Measurements from ENCODE around the gene C22orf23. TPM values are rescaled to one million over a fixed set of nuclear protein-coding genes. Genes with fewer than 3 reads are reported as not detected.

The C22orf23 gene
- polyA plus RNA-seq, 1 of the 3 experiments (the other 2 are of a cell fraction) = 0.33 TPM

- Histone ChIP-seq H3F3A (replicated peaks; ENCODE audit: insufficient read depth) (no peaks in the 10 kb centered on the region), H3K79me2 (ENCODE audit: insufficient read depth) (no peaks in the 10 kb centered on the region), H3K9ac (no peak overlapping the region), H3K27me3 (ENCODE audit: insufficient read depth) (no peaks in the 10 kb centered on the region), H3K9me2 (no peaks in the 10 kb centered on the region), H3K4me3 (ENCODE audit: low read depth in 2 of 2, low read length in 1 of 2) (no peak overlapping the region), H4K20me1 (ENCODE audit: insufficient read depth) (no peaks in the 10 kb centered on the region), H2AFZ (ENCODE audit: low read depth) (no peak overlapping the region), H3K4me1 (ENCODE audit: control insufficient read depth in 1 of 2, insufficient read depth in 2 of 2, low read depth in 1 of 2, low read length in 1 of 2) (no peaks in the 10 kb centered on the region; a peak in 1 of 4 replicates), H3K4me2 (no peak overlapping the region), H3K9me3 (no peaks in the 10 kb centered on the region), H3K27ac (ENCODE audit: low read depth in 2 of 2, low read length in 1 of 2) (no peak overlapping the region), H3K36me3 (replicated peaks in 1 of 2; ENCODE audit: control insufficient read depth in 1 of 2, insufficient read depth in 2 of 2, low read length in 1 of 2) (no peaks in the 10 kb centered on the region)
- ChIA-PET CTCF (interaction anchor here (1.0 kb wide), 1 partner anchor 10 kb away, joined by 3 read pairs; no protein-coding TSS in a partner anchor), POLR2A (no interaction called here)
- WGBS (ENCODE audit: low lambda C conversion rate) = 80% methylated on average over 1 of the region's 5 CpGs
- DNase-seq = no peak
- TF ChIP-seq NRF1 (IDR thresholded peaks at IDR 0.05; ENCODE audit: low read depth, low read length) = no peak
- TF ChIP-seq TCF12 (IDR thresholded peaks at IDR 0.05) = no peak
- no peak for TF ChIP-seq MEF2A (IDR thresholded peaks at IDR 0.05; ENCODE audit: borderline replicate concordance, low read depth)
- no peak for TF ChIP-seq FOSL2 (IDR thresholded peaks at IDR 0.05; ENCODE audit: borderline replicate concordance, low read depth)
- no peak for TF ChIP-seq EZH2phosphoT487 (IDR thresholded peaks at IDR 0.05; ENCODE audit: borderline replicate concordance, low read depth)
- no peak for TF ChIP-seq CHD2 (IDR thresholded peaks at IDR 0.05; ENCODE audit: low read length, partially characterized antibody)
- no peak for TF ChIP-seq POLR2AphosphoS5 (IDR thresholded peaks at IDR 0.05; ENCODE audit: low read depth, low read length)
- no peak for TF ChIP-seq NFIC (IDR thresholded peaks at IDR 0.05; ENCODE audit: borderline replicate concordance)
- TF ChIP-seq RAD21 (IDR thresholded peaks at IDR 0.05; ENCODE audit: low read length) = no peak
- no peak for TF ChIP-seq RFX5 (IDR thresholded peaks at IDR 0.05; ENCODE audit: low read length)
- TF ChIP-seq MXI1 (IDR thresholded peaks at IDR 0.05; ENCODE audit: low read depth, low read length) = no peak
- no peak for TF ChIP-seq RCOR1 (IDR thresholded peaks at IDR 0.05; ENCODE audit: low read length)
- no peak for TF ChIP-seq FOXM1 (IDR thresholded peaks at IDR 0.05; ENCODE audit: low read depth)
- no peak for TF ChIP-seq EP300 (IDR thresholded peaks at IDR 0.05; ENCODE audit: borderline replicate concordance in 1 of 2, low read depth in 1 of 2, low read length in 1 of 2)
- TF ChIP-seq SIN3A (IDR thresholded peaks at IDR 0.05; ENCODE audit: borderline replicate concordance, low read depth, low read length) = no peak
- no peak for TF ChIP-seq GATA2 (CRISPR knock-in tag; IDR thresholded peaks at IDR 0.05)
- no peak for TF ChIP-seq ZBTB33 (IDR thresholded peaks at IDR 0.05; ENCODE audit: borderline replicate concordance, low read depth)
Measured at GRCh38 chr22:37990301-37990700, 36.9 kb upstream of the C22orf23 start.
